ENCODE measurements around the gene BCL2L12. TPM values are rescaled to one million over a fixed set of nuclear protein-coding genes. Genes with fewer than 3 reads are reported as not detected.

Gene BCL2L12
- polyA plus RNA-seq, 1 of the 3 experiments (the other 2 are of a cell fraction): 27.9 TPM

- no peak for TF ChIP-seq CTCF (IDR thresholded peaks at IDR 0.05)
These were observed 25.0 kb downstream of the BCL2L12 start, which contains the start of gene CPT1C (continued) for GRCh38 chr19:49690656-49691242.

DNA sequence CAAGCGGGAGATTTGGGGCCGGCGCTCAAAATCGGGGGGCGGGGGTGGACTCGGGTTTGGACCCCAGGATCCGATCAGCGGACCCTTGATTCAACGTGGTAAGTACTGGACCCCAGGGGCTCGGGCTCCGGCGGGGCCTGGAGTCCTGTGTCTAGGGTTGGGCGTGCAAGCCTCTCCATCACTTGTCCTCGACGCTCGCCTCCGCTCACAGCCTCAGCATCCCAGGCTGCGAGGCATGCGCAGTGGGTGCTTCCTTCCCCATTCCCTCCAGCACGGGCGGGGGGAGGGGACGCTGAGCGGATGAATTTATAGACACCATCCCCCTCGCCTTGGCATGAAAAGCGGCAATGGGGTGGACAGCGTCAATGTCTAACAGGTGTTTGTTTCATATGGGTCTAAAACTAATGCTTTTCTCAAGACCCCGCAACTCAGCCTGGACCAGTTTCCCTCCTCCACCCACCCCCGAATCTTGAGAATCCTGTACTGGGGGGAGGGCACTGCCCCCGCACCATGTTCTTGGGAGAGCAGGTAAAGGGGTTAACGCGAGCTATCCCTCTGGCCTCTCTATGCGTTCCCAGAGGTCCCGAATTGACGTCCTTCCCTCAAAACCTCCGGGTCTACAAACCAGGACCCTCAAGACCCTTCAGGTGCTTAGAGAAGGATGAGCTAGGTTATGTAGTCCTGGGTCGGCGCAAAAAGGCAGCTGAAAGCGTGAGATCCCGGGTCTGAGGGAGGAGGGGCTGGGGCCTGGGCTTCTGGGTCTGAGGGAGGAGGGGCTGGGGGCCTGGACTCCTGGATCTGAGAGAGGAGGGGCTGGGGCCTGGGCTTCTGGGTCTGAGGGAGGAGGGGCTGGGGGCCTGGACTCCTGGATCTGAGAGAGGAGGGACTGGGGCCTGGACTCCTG, 25.8 kb downstream of the BCL2L12 start:
- peaks cover 27% of the 10 kb centered on the region for H3K79me2 ChIP-seq (ENCODE audit: insufficient read depth)
- peak overlapping the region; percentile 60 to 95; a peak in 3 of 4 replicates for H3K27ac ChIP-seq (ENCODE audit: low read depth in 2 of 2, low read length in 1 of 2)
- peak overlapping the region; percentile 77 to 81 for H3K4me3 ChIP-seq (ENCODE audit: low read depth in 2 of 2, low read length in 1 of 2)
- WGBS (ENCODE audit: low lambda C conversion rate): 17% methylated on average over 25 of the region's 39 CpGs
- H3K9me2 ChIP-seq: no peaks in the 10 kb centered on the region
- POLR2A ChIA-PET: interaction anchor here (0.6 to 3.2 kb wide), 6 partner anchors 11 to 174 kb away, joined by 3 to 11 read pairs (median 4); partner anchors contain the start of gene PRMT1
- CTCF ChIA-PET: interaction anchor here (0.6 to 8.0 kb wide), 10 partner anchors 10 to 121 kb away, joined by 3 to 75 read pairs (median 4); partner anchors contain the start of genes FUZ and PRMT1
- peak overlapping the region; percentile 81 for H2AFZ ChIP-seq (ENCODE audit: low read depth)
- peaks cover 15 to 20% of the 10 kb centered on the region in 2 experiments for H3K36me3 ChIP-seq (replicated peaks in 1 of 2; ENCODE audit: control insufficient read depth in 1 of 2, insufficient read depth in 2 of 2, low read length in 1 of 2)
- no peaks in the 10 kb centered on the region for H3K27me3 ChIP-seq (ENCODE audit: insufficient read depth)
- H3K4me2 ChIP-seq: peak overlapping the region; percentile 95
- H3K4me1 ChIP-seq (ENCODE audit: control insufficient read depth in 1 of 2, insufficient read depth in 2 of 2, low read depth in 1 of 2, low read length in 1 of 2): peaks cover 6 to 28% of the 10 kb centered on the region in 2 experiments; a peak in 2 of 4 replicates
- peak; percentile 91 for DNase-seq
- peaks cover 15% of the 10 kb centered on the region for H3F3A ChIP-seq (replicated peaks; ENCODE audit: insufficient read depth)
- H3K9me3 ChIP-seq: no peaks in the 10 kb centered on the region
- no peaks in the 10 kb centered on the region for H4K20me1 ChIP-seq (ENCODE audit: insufficient read depth)
- peak overlapping the region; percentile 71 for H3K9ac ChIP-seq
- TF ChIP-seq RFX5 (IDR thresholded peaks at IDR 0.05; ENCODE audit: low read length) (no peak), RCOR1 (IDR thresholded peaks at IDR 0.05; ENCODE audit: low read length) (no peak), TEAD4 (IDR thresholded peaks at IDR 0.05; ENCODE audit: borderline replicate concordance, insufficient read depth) (no peak), POLR2AphosphoS5 (IDR thresholded peaks at IDR 0.05; ENCODE audit: low read depth, low read length) (no peak), JUND (IDR thresholded peaks at IDR 0.05) (no peak), REST (IDR thresholded peaks at IDR 0.05; ENCODE audit: low read depth, low read length) (no peak), GABPA (IDR thresholded peaks at IDR 0.05; ENCODE audit: low read depth) (no peak), RAD21 (IDR thresholded peaks at IDR 0.05; ENCODE audit: low read length) (no peak), NFIC (IDR thresholded peaks at IDR 0.05; ENCODE audit: borderline replicate concordance) (no peak), CHD2 (IDR thresholded peaks at IDR 0.05; ENCODE audit: low read length, partially characterized antibody) (peak; percentile 93), MXI1 (IDR thresholded peaks at IDR 0.05; ENCODE audit: low read depth, low read length) (0 out of 2 replicates have a peak, but pooled peaks have one; percentile 15), MEF2A (IDR thresholded peaks at IDR 0.05; ENCODE audit: borderline replicate concordance, low read depth) (no peak), EZH2phosphoT487 (IDR thresholded peaks at IDR 0.05; ENCODE audit: borderline replicate concordance, low read depth) (no peak), SMC3 (IDR thresholded peaks at IDR 0.05; ENCODE audit: low read depth, low read length) (no peak), IRF3 (IDR thresholded peaks at IDR 0.05; ENCODE audit: low read depth, low read length) (no peak), ELF1 (IDR thresholded peaks at IDR 0.05) (no peak), SIN3A (IDR thresholded peaks at IDR 0.05; ENCODE audit: borderline replicate concordance, low read depth, low read length) (no peak), EP300 (IDR thresholded peaks at IDR 0.05; ENCODE audit: borderline replicate concordance in 1 of 2, low read depth in 1 of 2, low read length in 1 of 2) (no peak), YY1 (IDR thresholded peaks at IDR 0.05; ENCODE audit: low read depth) (no peak)
- TF ChIP-seq, protein P1, sequence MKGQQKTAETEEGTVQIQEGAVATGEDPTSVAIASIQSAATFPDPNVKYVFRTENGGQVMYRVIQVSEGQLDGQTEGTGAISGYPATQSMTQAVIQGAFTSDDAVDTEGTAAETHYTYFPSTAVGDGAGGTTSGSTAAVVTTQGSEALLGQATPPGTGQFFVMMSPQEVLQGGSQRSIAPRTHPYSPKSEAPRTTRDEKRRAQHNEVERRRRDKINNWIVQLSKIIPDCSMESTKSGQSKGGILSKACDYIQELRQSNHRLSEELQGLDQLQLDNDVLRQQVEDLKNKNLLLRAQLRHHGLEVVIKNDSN (IDR thresholded peaks at IDR 0.05; ENCODE audit: borderline replicate concordance, low read depth): no peak
- TF ChIP-seq, protein P2, sequence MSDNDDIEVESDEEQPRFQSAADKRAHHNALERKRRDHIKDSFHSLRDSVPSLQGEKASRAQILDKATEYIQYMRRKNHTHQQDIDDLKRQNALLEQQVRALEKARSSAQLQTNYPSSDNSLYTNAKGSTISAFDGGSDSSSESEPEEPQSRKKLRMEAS (IDR thresholded peaks at IDR 0.05; ENCODE audit: low read depth): peak; percentile 95
